ENCODE data around the gene DNAH14. TPM values are rescaled to one million over a fixed set of nuclear protein-coding genes. Genes with fewer than 3 reads are reported as not detected.

Gene DNAH14
- total and polyA plus RNA-seq, 4 donors: 0.92 to 11.3 (median 2.0) TPM; not detected in 1

DNA sequence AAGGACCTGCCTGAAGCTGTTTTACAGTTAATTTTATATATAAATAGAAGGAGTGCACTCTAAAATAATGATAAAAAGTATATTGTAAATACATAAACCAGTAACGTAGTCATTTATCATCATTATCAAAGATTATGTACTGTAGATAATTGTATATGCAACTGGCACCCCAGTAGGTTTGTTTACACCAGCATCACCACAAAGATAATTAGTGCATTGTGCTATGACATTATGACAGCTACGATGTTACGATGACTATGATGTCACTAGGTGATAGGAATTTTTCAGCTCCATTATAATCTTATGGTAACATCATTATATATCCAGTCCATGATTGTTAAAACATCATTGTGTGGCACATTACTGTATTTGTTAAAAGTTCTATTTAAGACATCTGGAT is 313.1 kb downstream of the DNAH14 start:
- no peaks in the 10 kb centered on the region for H3K27me3 ChIP-seq (ENCODE audit: control insufficient read depth in 1 of 2, insufficient read depth in 2 of 2, low read length in 1 of 2)
- H3K9me3 ChIP-seq (ENCODE audit: control insufficient read depth, low read length): no peaks in the 10 kb centered on the region
- no peaks in the 10 kb centered on the region for H3K4me1 ChIP-seq (ENCODE audit: control insufficient read depth in 1 of 2, insufficient read depth in 2 of 2, low read length in 2 of 2)
- no peak overlapping the region for H3K4me3 ChIP-seq (ENCODE audit: low read length in 2 of 2)
- H3K36me3 ChIP-seq (ENCODE audit: control insufficient read depth in 1 of 2, insufficient read depth in 2 of 2, low read length in 1 of 2): no peaks in the 10 kb centered on the region
- no peak overlapping the region for H3K27ac ChIP-seq (ENCODE audit: low read depth in 1 of 2, low read length in 2 of 2)
- WGBS, 2 donors: 86 to 90% methylated on average over 3 of the region's 3 CpGs
- DNase-seq (no peak), ATAC-seq (ENCODE audit: low FRiP score) (no peak)
- intact Hi-C loops (cut with DNase I): no loop called here

DNA sequence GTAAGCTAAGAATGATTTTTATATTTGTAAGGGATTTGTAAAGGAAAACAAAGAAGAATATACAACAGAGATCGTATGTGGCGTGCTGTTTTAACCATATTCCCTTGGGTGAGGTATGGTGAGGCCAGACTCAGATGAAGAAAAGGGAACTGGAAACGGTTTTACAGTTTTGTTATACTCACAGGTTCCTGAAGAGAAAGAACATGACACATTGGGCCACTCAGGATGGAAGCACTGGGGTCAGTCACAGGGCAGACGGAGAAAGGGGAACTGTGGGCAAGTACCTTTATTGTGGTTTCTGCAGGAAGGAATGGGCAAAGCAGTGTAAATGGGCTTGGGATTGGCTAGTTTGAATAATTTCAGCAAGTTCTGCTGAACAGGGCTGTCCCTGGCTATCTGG is 321.0 kb downstream of the DNAH14 start:
- H3K4me3 ChIP-seq (ENCODE audit: low read length in 2 of 2): no peak overlapping the region
- H3K9me3 ChIP-seq (ENCODE audit: control insufficient read depth, low read length): no peaks in the 10 kb centered on the region
- DNase-seq (no peak), ATAC-seq (ENCODE audit: low FRiP score) (no peak)
- intact Hi-C loops (cut with DNase I): no loop called here
- H3K4me1 ChIP-seq (ENCODE audit: control insufficient read depth in 1 of 2, insufficient read depth in 2 of 2, low read length in 2 of 2): no peaks in the 10 kb centered on the region
- WGBS, 2 donors: 54% methylated on average over 4 of the region's 4 CpGs
- H3K27ac ChIP-seq (ENCODE audit: low read depth in 1 of 2, low read length in 2 of 2): no peak overlapping the region
- no peaks in the 10 kb centered on the region for H3K27me3 ChIP-seq (ENCODE audit: control insufficient read depth in 1 of 2, insufficient read depth in 2 of 2, low read length in 1 of 2)
- no peaks in the 10 kb centered on the region for H3K36me3 ChIP-seq (ENCODE audit: control insufficient read depth in 1 of 2, insufficient read depth in 2 of 2, low read length in 1 of 2)

DNA sequence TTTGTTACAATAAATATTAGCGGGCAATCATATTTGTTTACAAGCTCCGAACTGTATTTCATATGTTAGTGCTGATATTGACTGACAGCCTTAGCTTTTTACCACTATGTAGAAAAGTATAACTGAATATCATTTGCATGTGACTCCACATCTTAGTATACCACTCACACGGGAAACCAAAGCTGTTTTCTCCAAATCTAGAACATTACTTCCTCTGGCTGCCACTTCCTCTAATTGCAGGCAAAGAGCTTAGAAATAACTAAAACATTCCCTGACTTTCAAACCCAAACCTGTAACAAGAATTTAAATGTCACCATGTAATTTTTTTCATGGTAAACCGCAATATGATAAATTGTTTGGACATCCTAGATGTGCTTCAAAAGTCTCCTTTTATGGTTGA is 323.7 kb downstream of the DNAH14 start:
- no peak for ATAC-seq (ENCODE audit: low FRiP score)
- DNase-seq: no peak
- no peaks in the 10 kb centered on the region for H3K4me1 ChIP-seq (ENCODE audit: control insufficient read depth in 1 of 2, insufficient read depth in 2 of 2, low read length in 2 of 2)
- H3K9me3 ChIP-seq (ENCODE audit: control insufficient read depth, low read length): no peaks in the 10 kb centered on the region
- 77 to 84% methylated on average over 4 of the region's 4 CpGs for WGBS, 2 donors
- no peak overlapping the region for H3K4me3 ChIP-seq (ENCODE audit: low read length in 2 of 2)
- no peaks in the 10 kb centered on the region for H3K27me3 ChIP-seq (ENCODE audit: control insufficient read depth in 1 of 2, insufficient read depth in 2 of 2, low read length in 1 of 2)
- H3K27ac ChIP-seq (ENCODE audit: low read depth in 1 of 2, low read length in 2 of 2): no peak overlapping the region
- no peaks in the 10 kb centered on the region for H3K36me3 ChIP-seq (ENCODE audit: control insufficient read depth in 1 of 2, insufficient read depth in 2 of 2, low read length in 1 of 2)
- intact Hi-C loops (cut with DNase I): no loop called here

DNA sequence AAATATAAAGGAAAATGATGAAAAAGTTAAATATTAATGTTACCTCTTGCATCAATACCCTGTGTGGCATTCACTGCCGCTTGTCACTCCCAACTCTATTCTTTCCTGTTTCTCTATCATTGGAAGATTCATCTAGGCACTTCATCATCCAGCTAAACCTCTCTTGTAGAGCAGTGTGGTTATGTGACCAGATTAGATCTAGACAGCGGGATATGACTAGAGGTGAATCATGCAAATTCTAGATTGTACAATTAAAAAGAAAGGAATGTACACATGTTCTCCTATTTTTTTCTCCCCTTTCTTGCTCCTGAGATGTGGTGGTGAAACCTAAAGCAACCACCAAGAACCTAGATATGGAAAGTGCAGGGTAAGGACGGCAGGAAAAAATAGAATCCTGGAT is 324.3 kb downstream of the DNAH14 start:
- H3K4me3 ChIP-seq (ENCODE audit: low read length in 2 of 2): no peak overlapping the region
- DNase-seq (no peak), ATAC-seq (ENCODE audit: low FRiP score) (no peak)
- no peaks in the 10 kb centered on the region for H3K36me3 ChIP-seq (ENCODE audit: control insufficient read depth in 1 of 2, insufficient read depth in 2 of 2, low read length in 1 of 2)
- H3K27me3 ChIP-seq (ENCODE audit: control insufficient read depth in 1 of 2, insufficient read depth in 2 of 2, low read length in 1 of 2): no peaks in the 10 kb centered on the region
- intact Hi-C loops (cut with DNase I): no loop called here
- no peak overlapping the region for H3K27ac ChIP-seq (ENCODE audit: low read depth in 1 of 2, low read length in 2 of 2)
- no peaks in the 10 kb centered on the region for H3K4me1 ChIP-seq (ENCODE audit: control insufficient read depth in 1 of 2, insufficient read depth in 2 of 2, low read length in 2 of 2)
- no peaks in the 10 kb centered on the region for H3K9me3 ChIP-seq (ENCODE audit: control insufficient read depth, low read length)
- WGBS, 2 donors: 83 to 87% methylated on average over 3 of the region's 3 CpGs

DNA sequence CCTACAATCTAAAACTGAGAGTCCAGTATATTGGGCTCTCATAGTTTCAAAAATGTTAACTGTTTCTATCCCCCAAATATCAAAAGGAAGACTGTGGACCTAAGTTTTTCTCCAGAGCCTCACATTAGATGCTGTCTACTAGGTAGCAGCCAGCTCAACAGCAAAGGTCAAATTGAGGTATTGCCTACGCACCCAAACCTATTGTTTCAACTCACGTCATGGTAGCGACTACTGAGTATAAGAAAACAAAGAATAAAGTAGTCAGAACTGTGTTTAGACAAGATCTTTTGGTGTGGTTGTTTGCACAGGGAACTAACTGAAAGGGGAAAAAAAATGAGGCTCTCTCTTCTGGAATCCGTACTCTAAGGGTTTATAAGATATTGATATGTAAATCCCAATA is 325.2 kb downstream of the DNAH14 start:
- no peaks in the 10 kb centered on the region for H3K27me3 ChIP-seq (ENCODE audit: control insufficient read depth in 1 of 2, insufficient read depth in 2 of 2, low read length in 1 of 2)
- WGBS, 2 donors: 68 to 73% methylated on average over 4 of the region's 4 CpGs

DNA sequence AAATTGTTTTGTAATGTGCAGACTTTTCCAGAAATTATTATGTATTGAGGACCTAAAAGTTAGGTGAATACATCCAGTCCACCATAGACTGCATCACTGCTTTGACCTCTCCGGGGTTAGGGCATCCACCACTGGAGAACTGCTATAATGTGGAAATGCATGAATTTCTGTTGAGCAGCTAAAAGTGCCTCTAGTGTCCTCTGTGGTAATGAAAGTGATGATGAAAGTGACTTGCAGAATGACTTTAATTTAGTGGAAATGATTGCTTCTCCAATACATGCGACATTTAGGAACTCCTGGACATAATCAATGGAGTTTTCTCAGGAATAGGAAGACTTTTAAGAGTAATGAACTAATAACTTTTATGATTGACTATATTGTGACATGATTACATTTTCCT is 327.6 kb downstream of the DNAH14 start:
- no peak overlapping the region for H3K4me3 ChIP-seq (ENCODE audit: low read length in 2 of 2)
- H3K27me3 ChIP-seq (ENCODE audit: control insufficient read depth in 1 of 2, insufficient read depth in 2 of 2, low read length in 1 of 2): no peaks in the 10 kb centered on the region
- H3K36me3 ChIP-seq (ENCODE audit: control insufficient read depth in 1 of 2, insufficient read depth in 2 of 2, low read length in 1 of 2): no peaks in the 10 kb centered on the region
- no peaks in the 10 kb centered on the region for H3K4me1 ChIP-seq (ENCODE audit: control insufficient read depth in 1 of 2, insufficient read depth in 2 of 2, low read length in 2 of 2)
- DNase-seq: no peak
- WGBS, 2 donors: 58 to 88% methylated on average over 2 of the region's 2 CpGs
- intact Hi-C loops (cut with DNase I): no loop called here
- ATAC-seq (ENCODE audit: low FRiP score): no peak
- no peak overlapping the region for H3K27ac ChIP-seq (ENCODE audit: low read depth in 1 of 2, low read length in 2 of 2)
- no peaks in the 10 kb centered on the region for H3K9me3 ChIP-seq (ENCODE audit: control insufficient read depth, low read length)

More for the DNA sequence above, 325.2 kb downstream of the DNAH14 start:
- intact Hi-C loops (cut with DNase I): no loop called here
- Histone ChIP-seq H3K27ac (ENCODE audit: low read depth in 1 of 2, low read length in 2 of 2) (no peak overlapping the region), H3K4me1 (ENCODE audit: control insufficient read depth in 1 of 2, insufficient read depth in 2 of 2, low read length in 2 of 2) (no peaks in the 10 kb centered on the region), H3K9me3 (ENCODE audit: control insufficient read depth, low read length) (no peaks in the 10 kb centered on the region), H3K4me3 (ENCODE audit: low read length in 2 of 2) (no peak overlapping the region), H3K36me3 (ENCODE audit: control insufficient read depth in 1 of 2, insufficient read depth in 2 of 2, low read length in 1 of 2) (no peaks in the 10 kb centered on the region)
- ATAC-seq (ENCODE audit: low FRiP score): no peak
- DNase-seq: no peak

DNA sequence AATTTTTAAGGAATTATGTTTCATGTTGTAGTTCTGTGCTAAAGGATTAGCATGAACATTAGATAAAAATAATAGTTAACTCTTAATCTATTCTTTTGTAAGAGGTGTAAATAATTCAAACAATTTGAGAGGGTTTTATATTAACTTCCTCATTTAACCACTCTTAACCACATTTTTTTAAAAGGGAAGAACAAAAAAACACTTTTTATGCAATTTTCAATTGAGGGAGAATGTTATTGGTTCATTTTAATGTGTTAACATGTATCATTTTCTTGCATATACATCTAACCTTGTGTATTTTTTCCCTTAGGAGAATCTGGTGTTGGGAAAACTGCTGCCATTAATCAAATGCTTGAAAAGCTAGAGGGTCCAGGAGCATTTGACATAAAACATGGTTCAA is 329.3 kb downstream of the DNAH14 start:
- DNase-seq (no peak), ATAC-seq (ENCODE audit: low FRiP score) (no peak)
- intact Hi-C loops (cut with DNase I): no loop called here
- H3K9me3 ChIP-seq (ENCODE audit: control insufficient read depth, low read length): no peaks in the 10 kb centered on the region
- H3K36me3 ChIP-seq (ENCODE audit: control insufficient read depth in 1 of 2, insufficient read depth in 2 of 2, low read length in 1 of 2): no peaks in the 10 kb centered on the region
- no peak overlapping the region for H3K27ac ChIP-seq (ENCODE audit: low read depth in 1 of 2, low read length in 2 of 2)
- no peak overlapping the region for H3K4me3 ChIP-seq (ENCODE audit: low read length in 2 of 2)
- no peaks in the 10 kb centered on the region for H3K4me1 ChIP-seq (ENCODE audit: control insufficient read depth in 1 of 2, insufficient read depth in 2 of 2, low read length in 2 of 2)
- no peaks in the 10 kb centered on the region for H3K27me3 ChIP-seq (ENCODE audit: control insufficient read depth in 1 of 2, insufficient read depth in 2 of 2, low read length in 1 of 2)

DNA sequence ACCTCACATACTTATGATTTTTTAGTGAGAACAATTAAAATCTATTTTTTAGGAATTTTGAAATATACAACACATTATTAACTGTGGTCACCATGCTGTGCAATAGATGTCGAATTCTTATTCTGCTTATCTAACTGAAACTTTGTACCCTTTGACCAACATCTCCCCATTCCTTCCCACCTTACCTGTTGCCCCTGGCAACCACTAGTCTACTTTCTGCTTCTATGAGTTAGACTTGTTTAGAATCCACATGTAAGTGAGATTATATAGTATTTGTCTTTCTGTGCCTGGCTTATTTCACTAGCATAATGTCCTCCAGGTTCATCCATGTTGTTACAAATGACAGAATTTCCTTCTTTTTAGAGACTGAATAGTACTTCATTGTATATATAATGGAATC is 330.1 kb downstream of the DNAH14 start:
- H3K9me3 ChIP-seq (ENCODE audit: control insufficient read depth, low read length): no peaks in the 10 kb centered on the region
- no peak overlapping the region for H3K4me3 ChIP-seq (ENCODE audit: low read length in 2 of 2)
- intact Hi-C loops (cut with DNase I): no loop called here
- ATAC-seq (ENCODE audit: low FRiP score): no peak
- no peaks in the 10 kb centered on the region for H3K27me3 ChIP-seq (ENCODE audit: control insufficient read depth in 1 of 2, insufficient read depth in 2 of 2, low read length in 1 of 2)
- H3K27ac ChIP-seq (ENCODE audit: low read depth in 1 of 2, low read length in 2 of 2): no peak overlapping the region
- no peaks in the 10 kb centered on the region for H3K36me3 ChIP-seq (ENCODE audit: control insufficient read depth in 1 of 2, insufficient read depth in 2 of 2, low read length in 1 of 2)
- no peaks in the 10 kb centered on the region for H3K4me1 ChIP-seq (ENCODE audit: control insufficient read depth in 1 of 2, insufficient read depth in 2 of 2, low read length in 2 of 2)
- no peak for DNase-seq
- 89 to 90% methylated on average over 1 of the region's 1 CpG for WGBS, 2 donors

DNA sequence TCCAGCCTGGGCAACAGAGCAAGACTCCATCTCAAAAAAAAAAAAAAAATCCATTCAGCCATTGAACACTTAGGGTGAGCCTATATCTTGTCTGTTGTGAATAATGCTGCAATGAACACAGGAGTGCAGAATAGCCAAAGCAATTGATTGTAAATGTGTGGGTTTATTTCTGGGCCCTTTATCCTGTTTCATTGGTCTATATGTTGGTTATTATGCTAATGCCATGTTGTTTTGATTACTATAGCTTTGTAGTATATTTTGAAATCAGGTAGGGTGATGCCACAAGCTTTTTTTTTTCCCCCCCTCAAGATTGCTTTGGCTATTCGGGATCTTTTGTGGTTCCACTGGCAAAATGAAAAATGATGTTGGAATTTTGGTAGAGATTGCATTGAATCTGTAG is 330.8 kb downstream of the DNAH14 start:
- ATAC-seq (ENCODE audit: low FRiP score): no peak
- intact Hi-C loops (cut with DNase I): no loop called here
- no peaks in the 10 kb centered on the region for H3K36me3 ChIP-seq (ENCODE audit: control insufficient read depth in 1 of 2, insufficient read depth in 2 of 2, low read length in 1 of 2)
- 59 to 64% methylated on average over 1 of the region's 1 CpG for WGBS, 2 donors
- no peak for DNase-seq
- no peak overlapping the region for H3K4me3 ChIP-seq (ENCODE audit: low read length in 2 of 2)
- H3K27ac ChIP-seq (ENCODE audit: low read depth in 1 of 2, low read length in 2 of 2): no peak overlapping the region
- H3K27me3 ChIP-seq (ENCODE audit: control insufficient read depth in 1 of 2, insufficient read depth in 2 of 2, low read length in 1 of 2): no peaks in the 10 kb centered on the region
- no peaks in the 10 kb centered on the region for H3K9me3 ChIP-seq (ENCODE audit: control insufficient read depth, low read length)
- H3K4me1 ChIP-seq (ENCODE audit: control insufficient read depth in 1 of 2, insufficient read depth in 2 of 2, low read length in 2 of 2): no peaks in the 10 kb centered on the region
